Measurements from ENCODE around the gene TXNDC2.
"Not testable (repeated sequence)": the region's sequence is repeated elsewhere in the genome, so short reads cannot be mapped to it uniquely, and the experiment has no call there.

TXNDC2 gene

DNA sequence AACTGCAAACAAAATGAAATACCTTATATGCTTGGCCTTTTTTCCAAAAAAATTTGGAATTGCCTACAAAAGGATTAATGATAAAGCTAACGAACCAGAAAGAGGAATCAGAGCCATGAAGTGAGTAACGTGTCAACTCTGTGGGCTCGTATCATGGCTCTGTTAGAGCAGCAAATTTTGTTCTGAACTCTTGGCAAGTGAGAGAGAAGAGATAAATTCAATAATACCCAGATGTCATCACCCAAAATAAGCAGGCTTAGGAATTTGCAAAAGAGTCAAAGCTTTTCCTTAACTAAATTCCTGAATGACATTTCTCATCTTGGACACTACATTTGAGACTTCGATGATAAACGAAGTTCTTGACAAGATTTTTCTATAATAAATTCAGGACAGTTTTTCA, 4.4 kb downstream of the TXNDC2 start:
- ChIA-PET CTCF (no interaction called here), POLR2A (ENCODE audit: low non-redundant PET) (no interaction called here)
- no peak for DNase-seq (ENCODE audit: low spot score)
- no peak overlapping the region for H3K27ac ChIP-seq
- TF ChIP-seq, protein P1, sequence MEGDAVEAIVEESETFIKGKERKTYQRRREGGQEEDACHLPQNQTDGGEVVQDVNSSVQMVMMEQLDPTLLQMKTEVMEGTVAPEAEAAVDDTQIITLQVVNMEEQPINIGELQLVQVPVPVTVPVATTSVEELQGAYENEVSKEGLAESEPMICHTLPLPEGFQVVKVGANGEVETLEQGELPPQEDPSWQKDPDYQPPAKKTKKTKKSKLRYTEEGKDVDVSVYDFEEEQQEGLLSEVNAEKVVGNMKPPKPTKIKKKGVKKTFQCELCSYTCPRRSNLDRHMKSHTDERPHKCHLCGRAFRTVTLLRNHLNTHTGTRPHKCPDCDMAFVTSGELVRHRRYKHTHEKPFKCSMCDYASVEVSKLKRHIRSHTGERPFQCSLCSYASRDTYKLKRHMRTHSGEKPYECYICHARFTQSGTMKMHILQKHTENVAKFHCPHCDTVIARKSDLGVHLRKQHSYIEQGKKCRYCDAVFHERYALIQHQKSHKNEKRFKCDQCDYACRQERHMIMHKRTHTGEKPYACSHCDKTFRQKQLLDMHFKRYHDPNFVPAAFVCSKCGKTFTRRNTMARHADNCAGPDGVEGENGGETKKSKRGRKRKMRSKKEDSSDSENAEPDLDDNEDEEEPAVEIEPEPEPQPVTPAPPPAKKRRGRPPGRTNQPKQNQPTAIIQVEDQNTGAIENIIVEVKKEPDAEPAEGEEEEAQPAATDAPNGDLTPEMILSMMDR (conservative IDR thresholded peaks at IDR 0.05; ENCODE audit: low read depth) = no peak

DNA sequence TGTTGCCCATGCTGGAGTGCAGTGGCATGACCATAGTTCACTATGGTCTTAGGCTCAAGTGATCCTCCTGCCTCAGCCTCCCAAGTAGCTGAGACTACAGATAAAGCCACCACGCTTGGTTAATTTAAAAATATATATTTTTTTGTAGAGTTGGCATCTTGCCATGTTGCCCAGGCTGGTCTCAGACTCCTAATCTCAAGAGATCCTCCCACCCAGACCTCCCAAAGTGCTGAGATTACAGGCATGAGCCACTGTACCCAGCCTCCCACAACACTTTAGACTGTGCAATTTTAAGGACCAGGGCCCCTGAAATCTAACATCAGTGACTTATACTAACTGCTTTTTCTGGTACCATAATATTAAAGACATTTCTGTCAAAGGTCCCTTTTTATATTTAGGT, 5.2 kb downstream of the TXNDC2 start:
- CTCF ChIA-PET = no interaction called here
- DNase-seq (ENCODE audit: low spot score) = no peak
- POLR2A ChIA-PET (ENCODE audit: low non-redundant PET) = no interaction called here
- TF ChIP-seq, protein P1 (conservative IDR thresholded peaks at IDR 0.05; ENCODE audit: low read depth) = no peak
- H3K27ac ChIP-seq = no peak overlapping the region

DNA sequence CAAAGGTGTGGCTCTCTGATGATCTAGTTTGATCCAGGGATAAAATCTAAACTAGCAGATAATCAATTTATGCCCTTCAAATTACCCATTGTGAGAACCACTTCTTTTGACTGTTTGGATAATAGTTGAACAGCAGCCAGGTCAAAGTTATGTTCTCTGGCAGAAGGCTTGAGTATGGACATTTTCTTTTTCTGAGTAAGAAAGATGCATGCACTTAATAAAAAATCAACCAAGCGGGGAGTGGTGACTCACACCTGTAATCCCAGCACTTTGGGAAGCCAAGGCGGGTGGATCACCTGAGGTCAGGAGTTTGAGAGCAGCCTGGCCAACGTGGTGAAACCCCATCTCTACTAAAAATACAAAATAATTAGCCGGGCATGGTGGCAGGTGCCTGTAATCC, 5.7 kb downstream of the TXNDC2 start:
- CTCF ChIA-PET; POLR2A ChIA-PET (ENCODE audit: low non-redundant PET); DNase-seq (ENCODE audit: low spot score): not testable (repeated sequence)
- H3K27ac ChIP-seq = peak overlapping the region; percentile 59

- ChIA-PET POLR2A (ENCODE audit: low non-redundant PET) (no interaction called here), CTCF (no interaction called here)
- H3K27ac ChIP-seq = peak overlapping the region; percentile 82
- no peak for DNase-seq (ENCODE audit: low spot score)
- TF ChIP-seq, protein P1 (conservative IDR thresholded peaks at IDR 0.05; ENCODE audit: low read depth) = no peak
These were observed 8.8 kb downstream of the TXNDC2 start for GRCh38 chr18:9894454-9895068.

DNA sequence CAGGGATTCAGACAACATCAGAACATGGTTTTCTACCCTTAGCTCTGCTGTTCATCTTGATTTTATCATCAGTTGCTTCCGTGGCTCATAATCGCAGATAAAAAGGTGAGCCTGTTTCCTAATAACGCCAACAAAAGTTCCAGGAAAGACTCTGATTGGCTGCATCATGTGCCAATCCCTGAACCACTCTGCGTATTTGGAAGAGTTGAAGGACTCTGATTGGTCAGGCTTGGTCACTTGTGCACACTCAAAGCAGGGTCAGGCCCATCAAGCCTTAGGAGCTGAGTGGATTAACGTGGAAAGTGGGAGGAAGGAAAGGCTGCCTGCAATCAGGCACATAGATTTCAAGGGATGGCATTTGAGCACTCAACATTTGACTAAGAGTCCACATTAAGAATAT, 11.4 kb downstream of the TXNDC2 start:
- CTCF ChIA-PET = no interaction called here
- POLR2A ChIA-PET (ENCODE audit: low non-redundant PET) = no interaction called here

DNA sequence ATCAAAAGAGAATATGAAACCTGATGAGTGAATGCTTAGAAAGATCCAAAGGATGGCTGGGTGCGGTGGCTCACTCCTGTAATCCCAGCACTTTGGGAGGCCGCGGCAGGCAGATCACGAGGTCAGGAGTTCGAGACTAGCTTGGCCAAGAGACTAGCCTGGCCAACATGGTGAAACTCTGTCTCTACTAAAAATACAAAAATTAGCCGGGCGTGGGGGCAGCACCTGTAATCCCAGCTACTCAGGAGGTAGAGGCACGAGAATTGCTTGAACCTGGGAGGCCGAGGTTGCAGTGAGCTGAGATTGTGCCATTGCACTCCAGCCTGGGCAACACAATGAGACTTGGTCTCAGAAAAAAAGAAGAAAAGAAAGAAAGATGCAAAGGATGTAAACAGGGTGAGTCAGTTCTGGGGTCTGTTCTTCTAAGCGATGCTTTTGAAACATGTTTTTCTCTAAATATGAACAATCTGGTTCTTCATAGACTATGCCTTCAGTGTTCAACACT, 12.1 kb downstream of the TXNDC2 start:
- DNase-seq (ENCODE audit: low spot score); POLR2A ChIA-PET (ENCODE audit: low non-redundant PET); H3K27ac ChIP-seq; CTCF ChIA-PET: not testable (repeated sequence)

More for the DNA sequence above, 11.4 kb downstream of the TXNDC2 start:
- TF ChIP-seq, protein P1 (conservative IDR thresholded peaks at IDR 0.05; ENCODE audit: low read depth) = no peak
- no peak for DNase-seq (ENCODE audit: low spot score)
- H3K27ac ChIP-seq = no peak overlapping the region

- no peak for DNase-seq (ENCODE audit: low spot score)
- CTCF ChIA-PET = no interaction called here
- POLR2A ChIA-PET (ENCODE audit: low non-redundant PET) = interaction anchor here (0.6 to 0.7 kb wide), 2 partner anchors 35 to 98 kb away, joined by 4 to 7 read pairs; no protein-coding TSS in a partner anchor
- H3K27ac ChIP-seq = no peak overlapping the region
- TF ChIP-seq, protein P1 (conservative IDR thresholded peaks at IDR 0.05; ENCODE audit: low read depth) = no peak
These were observed 13.2 kb downstream of the TXNDC2 start for GRCh38 chr18:9898792-9899549.

DNA sequence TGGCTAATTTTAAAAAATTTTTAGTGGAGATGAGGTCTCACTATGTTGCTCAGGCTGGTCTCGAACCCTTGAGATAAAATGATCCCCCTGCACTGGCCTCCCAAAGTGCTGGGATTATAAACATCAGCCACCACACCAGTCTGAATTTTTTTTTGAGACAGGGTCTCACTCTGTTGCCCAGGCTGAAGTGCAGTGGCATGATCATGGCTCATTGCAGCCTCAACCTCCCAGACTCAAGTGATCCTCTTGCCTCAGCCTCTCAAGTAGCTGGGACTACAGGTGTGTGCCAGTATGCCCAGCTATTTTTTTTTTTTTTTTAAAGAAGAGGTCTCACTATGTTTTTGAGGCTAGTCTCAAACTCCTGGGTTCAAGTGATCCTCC, 13.8 kb downstream of the TXNDC2 start:
- CTCF ChIA-PET; H3K27ac ChIP-seq; DNase-seq (ENCODE audit: low spot score): not testable (repeated sequence)
- POLR2A ChIA-PET (ENCODE audit: low non-redundant PET) = interaction anchor here (0.6 kb wide), 1 partner anchor 98 kb away, joined by 7 read pairs; no protein-coding TSS in a partner anchor
